SH-SY5Y (cell line): Measurements from ENCODE around the gene MPV17L2.

ENCODE experiments used
- GATA2 ChIP-seq: IDR thresholded peaks from 2 replicates; pipeline ENCODE4 v1.6.1; 2011; ENCODE audit warnings: mild to moderate bottlenecking, low read depth, low read length
- GATA3 ChIP-seq: IDR thresholded peaks from 2 replicates; pipeline ENCODE4 v1.6.1; 2011; ENCODE audit warnings: low read depth, mild to moderate bottlenecking, low read length, moderate library complexity

The MPV17L2 gene

DNA sequence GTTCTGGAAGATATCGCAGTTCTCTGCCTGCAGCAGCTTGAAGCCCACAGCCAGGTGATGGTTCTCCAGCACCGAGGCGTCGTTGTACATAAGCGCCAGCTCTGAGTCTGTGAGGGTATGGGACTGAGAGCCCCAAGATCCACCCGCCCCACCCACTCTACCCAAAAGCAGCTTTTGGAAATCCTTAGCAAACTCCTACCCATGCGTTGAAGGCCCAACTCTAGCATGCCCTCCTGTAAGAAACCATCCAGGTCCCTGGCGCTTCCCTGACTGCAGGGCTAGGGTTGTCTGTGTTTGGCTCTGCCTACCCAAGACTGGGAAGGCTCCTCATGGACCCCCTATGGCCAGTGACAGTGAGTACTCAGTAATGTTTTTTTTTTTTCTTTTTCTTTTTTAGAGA lies 23.8 kb downstream of the MPV17L2 start:
- TF ChIP-seq GATA3, result no peak
- TF ChIP-seq GATA2, result no peak

DNA sequence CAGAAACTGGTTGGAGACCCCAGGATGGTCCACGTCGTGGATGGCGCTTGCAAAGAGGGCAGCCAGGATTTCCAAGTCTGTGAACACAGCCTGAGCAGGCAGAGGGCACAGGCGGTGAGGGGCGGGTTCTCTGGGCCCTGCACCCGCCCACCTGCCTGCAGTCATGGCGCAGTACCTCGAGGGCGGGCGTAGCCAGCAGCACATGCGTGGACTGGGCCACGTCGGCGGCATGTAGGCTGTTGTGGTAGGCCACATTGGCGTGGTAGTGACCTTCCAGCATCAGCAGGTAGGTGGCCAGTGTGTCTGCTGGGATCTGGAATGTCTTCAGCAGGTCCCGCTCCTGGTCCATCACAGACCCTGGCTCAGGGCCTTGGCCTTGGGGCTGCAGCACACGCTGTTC lies 25.1 kb downstream of the MPV17L2 start:
- TF ChIP-seq GATA3 (no peak), GATA2 (no peak)

DNA sequence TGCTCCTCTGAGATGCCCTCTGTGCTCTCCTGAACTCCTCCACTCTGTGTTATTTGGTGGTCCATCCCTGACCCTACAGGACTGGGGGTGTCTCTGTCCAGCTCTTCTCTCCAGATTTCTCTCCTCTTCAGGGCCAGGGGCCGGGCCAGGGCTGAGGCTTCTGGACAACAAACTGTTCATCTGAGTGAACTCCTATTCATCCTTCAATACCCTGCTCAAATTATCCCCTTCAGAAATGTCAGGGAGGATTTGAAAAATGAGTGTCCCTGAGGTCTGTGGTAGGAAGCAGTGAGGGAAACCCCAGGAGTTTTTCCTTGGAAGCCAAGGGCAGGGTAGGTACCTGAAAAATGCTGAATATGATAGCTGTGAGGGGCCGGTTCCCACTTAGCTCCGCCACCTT lies 25.6 kb downstream of the MPV17L2 start:
- TF ChIP-seq GATA2 (no peak), GATA3 (no peak)

DNA sequence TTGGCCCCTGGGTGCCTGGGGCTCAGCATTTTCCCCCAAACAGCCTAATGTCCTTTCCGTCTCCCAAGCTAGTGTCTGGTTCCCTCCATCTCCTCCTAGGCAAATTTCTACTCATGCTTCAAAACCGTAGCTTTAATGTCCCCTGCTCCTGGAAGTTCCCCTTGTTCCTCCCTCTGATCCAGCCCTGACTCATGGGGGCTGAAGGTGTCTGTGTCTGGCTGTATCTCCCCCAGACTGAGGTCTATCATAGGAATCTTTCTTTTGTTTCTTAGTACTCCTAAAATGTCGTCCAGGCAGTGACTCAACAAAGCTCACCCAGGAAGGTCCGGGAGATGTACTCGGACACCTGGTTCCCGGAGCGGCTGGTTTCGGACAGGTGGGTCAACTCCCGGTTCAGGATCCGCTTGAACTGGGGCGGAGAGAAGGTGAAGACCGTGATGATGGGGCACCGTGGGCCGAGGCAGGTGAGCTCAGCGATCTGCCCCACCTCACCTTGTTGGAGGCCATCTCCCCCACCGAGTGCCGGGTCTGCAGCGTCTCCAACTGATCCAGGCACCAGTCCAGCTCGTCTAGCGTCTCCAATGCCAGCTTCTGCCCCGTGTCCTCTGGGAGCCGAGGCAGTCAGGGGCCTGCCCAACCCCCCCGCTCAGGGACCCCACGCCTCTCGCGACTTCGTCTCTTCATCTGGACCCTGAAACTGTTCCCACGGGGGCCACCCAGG lies 27.1 kb downstream of the MPV17L2 start:
- TF ChIP-seq GATA2, result no peak
- TF ChIP-seq GATA3, result no peak

DNA sequence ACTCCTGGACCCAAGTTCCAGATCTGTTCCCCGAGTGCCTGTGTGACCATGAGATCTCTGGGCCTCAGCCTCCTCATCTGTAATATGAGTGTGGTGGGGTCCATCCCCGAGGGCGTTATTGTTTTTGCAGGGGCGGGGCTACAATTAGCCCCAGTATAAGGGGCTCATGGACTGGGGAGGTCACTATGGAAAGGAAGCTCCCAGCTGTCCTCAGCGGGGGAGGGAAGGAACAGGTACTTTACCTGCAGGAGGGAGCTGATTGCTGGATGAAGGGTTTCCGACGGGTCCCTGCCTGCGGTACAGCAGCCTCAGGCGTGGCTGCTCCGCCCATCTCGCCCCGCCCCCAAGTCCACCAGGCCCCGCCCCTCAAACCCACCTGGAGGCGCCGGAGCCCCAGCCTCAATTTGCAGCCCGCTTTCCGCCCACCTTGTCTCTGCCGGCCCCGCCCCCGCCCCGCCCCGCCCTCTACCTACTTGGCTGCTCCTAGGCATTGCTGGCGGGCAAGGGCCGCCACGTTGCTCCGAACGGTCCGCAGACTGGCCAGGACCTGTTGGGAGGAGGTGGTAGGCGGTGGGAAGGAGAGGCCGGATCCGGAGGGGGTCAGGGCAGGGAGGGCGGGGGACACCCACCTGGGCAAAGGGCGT lies 27.7 kb downstream of the MPV17L2 start:
- TF ChIP-seq GATA3 (no peak), GATA2 (no peak)

DNA sequence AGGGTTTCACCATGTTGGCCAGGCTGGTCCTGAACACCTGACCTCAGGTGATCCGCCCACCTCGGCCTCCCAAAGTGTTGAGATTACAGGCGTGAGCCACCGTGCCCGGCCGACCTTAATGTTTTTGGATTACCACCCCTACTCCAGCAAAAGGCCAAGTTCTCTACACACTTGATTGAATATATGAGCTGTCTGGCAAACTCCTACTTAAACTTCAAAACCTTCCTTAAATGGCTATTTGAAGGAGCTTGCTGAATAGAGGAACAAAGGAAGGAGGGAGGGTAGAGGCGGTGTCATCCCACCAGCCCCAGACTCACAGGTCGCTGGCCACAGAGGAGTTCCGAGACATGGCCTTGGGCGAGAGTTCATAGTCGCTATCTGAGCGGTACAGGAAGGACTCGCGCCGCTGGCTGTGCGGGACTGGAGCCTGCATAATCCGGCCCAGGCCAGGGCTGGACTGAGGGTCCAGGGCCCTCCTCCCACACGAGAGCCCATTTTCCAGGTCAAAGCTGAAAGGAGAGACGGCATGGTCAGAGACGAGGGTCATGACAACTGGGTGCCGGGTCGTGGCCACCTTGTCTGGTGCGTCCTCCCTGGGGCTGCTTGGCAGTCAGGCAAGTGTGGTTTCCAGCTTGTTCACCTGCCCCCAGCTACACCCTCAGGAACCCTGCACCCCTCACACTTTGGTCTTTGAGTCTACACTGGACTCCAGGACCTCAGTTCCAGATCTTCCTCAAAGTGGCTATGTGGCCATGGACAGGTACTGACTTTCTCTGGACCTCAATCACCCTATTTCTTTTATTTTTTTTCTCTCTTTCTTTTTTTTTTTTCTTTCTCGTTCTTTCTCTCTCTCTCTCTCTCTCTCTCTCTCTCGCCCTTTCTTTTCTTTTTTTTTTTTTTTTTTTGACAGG lies 29.1 kb downstream of the MPV17L2 start:
- no peak for TF ChIP-seq GATA3
- no peak for TF ChIP-seq GATA2

DNA sequence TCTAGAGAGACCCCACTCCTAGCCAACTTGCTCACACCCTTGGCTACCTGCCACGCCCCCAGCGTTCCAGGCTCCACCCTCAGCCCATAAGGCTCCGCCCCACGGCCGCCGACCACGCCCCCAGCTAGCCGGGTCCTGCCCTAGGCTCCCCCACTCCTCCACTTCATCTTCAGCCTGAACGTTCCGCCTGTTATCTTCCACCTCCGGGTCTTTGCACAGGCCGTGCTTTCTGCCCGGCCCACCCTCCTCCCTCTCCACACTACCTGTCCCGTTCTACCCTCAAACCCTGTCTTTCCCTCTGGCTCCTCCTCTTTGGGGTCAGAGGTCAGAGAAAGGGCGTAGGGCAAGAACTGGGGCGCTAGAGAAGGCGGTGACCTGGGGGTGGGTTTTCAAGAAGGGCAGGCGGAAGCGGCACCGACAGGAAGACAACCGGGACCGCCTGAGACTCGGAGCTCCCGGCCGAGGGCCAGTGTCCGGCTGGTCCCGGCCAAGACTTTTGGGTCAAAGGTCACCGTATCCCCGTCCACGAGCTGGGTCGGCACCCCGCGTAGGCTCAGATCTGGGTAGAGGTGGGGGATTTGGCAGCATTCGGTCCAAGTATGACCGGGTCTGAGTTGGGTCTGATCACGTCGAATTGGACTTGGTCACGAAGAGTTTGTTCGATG lies 31.0 kb downstream of the MPV17L2 start:
- TF ChIP-seq GATA2 (no peak), GATA3 (no peak)

DNA sequence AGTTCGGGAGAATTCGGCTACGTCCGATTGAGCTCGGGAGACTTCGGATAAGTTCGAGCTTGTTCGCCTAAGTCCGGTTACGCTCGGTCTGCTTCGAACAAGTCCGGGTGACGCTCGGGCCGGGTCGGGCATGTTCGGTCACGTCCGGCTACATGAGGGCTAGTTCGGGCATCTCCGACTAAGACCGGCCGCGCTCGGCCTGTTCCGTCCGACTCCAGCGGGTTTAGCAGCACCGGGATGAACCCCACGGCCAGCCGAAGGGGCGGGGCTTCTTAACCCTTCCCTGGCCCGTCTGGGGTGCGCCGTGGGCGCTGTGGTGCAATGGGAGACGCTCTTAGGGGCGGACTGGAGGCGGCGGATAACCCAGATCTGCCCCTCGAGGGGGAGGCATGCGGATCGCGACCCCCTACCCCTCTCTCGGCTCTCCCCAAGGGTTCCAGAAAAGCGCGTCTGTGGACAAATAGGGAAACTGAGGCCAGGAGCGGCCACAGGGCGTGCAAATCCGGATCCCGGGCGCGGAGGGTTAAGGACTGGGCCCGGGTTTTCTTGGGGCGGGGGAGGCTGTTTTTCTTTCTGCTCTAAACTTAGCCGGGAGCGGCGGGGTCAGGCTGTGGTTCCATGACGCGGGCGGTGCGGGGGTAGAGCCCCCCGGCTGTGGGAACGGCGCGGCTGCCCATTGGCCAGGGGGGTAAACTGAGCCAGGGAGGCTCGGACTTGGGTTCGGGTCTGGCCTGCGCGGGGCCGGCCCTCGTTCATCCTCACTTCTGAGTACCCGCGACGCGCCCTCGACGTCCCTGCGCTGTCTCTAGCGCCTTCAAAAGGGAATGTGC lies 31.7 kb downstream of the MPV17L2 start:
- TF ChIP-seq GATA3, result no peak

DNA sequence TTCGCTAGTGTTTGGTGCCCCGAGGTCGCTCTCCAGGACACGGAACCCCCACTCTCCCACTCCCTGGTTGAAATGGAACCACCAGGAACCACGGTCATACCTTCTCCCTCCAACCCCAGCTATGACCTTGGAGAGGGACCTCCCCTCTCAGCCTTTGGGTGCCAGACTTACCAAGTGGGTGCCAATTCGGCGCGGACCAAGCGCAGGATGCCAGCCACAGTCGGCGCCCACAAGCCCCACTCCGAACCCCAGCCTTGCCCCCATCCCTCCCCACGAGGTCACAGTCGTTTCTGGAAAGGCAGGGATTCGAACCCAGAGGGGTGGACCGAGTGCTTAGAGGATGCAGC lies 32.3 kb downstream of the MPV17L2 start:
- no peak for TF ChIP-seq GATA3
- TF ChIP-seq GATA2, result no peak

DNA sequence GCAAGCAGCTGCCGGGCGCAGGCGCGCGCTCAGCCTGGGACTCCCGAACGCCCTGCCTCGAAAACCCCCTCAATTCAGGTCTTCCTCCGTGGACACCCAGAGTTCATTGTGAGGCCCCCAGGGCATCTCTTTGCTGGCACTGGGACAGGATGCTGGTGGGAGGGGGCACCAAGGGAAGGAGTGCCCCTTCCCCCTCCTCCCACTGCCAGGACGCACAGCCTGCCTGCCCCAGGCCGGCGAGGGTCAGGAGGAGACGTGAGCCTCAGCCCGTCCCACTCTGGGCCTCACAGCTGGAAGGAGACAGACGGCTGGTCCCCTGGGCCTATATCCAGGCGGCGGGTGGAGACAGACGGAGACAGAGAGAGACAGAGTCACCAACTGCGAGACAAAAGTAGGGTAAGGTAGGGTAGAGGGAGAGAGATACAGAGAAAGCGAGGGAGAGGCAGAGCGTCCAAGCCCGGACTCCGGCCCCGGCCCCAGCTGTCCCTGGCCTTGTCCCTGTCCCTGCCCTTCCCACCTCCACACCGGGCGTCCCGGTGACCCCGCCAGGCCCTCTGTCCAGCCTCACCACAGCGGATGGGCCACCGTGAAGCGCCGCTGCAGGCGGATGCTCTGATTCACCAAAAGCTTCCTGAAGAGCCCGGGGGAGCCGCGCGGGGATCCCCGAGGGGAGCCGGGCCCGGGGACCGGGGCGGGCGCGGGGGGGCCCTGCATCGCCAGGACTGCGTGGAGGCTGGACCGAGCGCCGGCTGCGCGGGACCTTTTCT lies 32.9 kb downstream of the MPV17L2 start, which contains the start of gene PDE4C:
Gene PDE4C, minus strand, starts transcription at position 737 of the 767 bp plus-strand sequence. Its CDS starts 23 bp downstream, at position 714.
- no peak for TF ChIP-seq GATA3
- TF ChIP-seq GATA2, result no peak

DNA sequence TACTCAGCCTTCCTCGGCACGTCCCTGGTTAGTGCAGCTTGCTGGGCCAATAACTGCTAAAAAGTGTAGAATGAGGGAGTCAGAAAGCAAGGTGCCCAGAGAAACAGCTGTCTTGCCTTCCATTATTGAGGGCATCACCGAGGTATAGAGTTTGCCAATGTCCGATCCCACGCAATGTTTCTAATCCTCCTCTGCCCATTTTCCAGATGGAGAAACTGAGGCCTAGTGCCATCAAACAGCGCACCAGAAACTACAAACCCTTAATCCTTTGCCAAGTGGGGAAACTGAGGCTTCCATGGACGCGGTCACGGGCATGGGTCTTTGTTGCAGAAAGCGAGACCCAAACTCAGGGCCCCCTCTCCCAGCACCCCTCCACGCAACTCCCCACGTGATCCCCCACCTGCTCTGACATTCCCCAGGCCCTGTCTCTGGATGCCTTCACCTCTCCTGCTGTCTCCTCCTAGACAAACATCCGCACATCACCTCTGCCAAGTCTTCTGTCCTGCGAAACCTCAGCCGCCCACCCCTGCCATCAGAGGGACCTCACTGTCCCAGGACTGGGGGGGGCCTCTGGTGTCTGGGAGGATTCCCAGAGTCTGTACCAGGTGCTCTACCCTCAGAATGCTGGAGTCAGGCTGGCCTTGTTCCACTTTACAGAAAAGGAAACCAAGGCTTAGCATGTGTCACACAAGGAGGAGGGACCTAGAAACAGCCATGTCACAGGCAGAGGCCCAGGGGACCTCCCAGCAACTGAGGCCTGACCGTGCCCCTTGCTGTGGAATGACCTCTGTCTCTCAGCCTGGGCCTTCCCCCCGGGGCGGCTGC lies 34.1 kb downstream of the MPV17L2 start:
- no peak for TF ChIP-seq GATA2
- no peak for TF ChIP-seq GATA3

DNA sequence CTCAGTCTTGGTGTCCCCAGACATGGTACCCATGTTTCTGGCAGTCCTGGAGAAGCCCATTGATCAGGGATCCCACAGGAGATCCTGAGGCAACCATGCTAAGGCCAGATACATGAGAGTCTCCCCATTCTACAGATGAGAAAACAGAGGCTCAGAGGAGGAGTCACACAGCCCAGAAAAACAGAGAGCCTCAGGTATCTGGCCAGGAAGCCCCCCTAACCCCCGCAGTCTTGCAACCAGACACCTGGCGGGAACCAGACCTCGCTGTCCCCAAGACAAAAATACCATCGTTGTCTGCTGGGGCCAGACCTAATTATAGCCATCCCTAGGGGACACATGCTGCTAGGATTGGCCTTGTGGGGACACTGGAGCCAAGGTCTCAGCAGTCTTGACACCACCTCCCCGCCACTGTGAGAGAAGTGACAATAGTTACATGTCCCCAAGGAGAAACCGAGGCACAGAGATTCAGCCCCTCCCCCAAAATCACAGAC lies 34.8 kb downstream of the MPV17L2 start:
- TF ChIP-seq GATA3 (no peak), GATA2 (no peak)
